GM13977 (cell line): ENCODE data around the gene IL20.

Source experiments
- DNase-seq: peaks from one replicate; pipeline ENCODE4 v3.0.0; 2012; ENCODE audit warnings: low spot score
- in situ Hi-C: fragments of 300-500 bp; cut with MboI; formaldehyde crosslinking; loops from one replicate; pipeline ENCODE4 v1.12.0; 2022; ENCODE audit warnings: low sequenced_read_pairs, low pct_unique_long_range_greater_than_20kb, mixed read lengths, inconsistent platforms; ENCODE audit not compliant: unreplicated experiment
- TF ChIP-seq, protein P1 (sequence below): IDR thresholded peaks from 2 replicates; pipeline ENCODE4 v1.5.1; 2012; ENCODE audit warnings: mild to moderate bottlenecking, control low read depth; ENCODE audit not compliant: insufficient read depth; ENCODE audit errors: extremely low read depth, missing control alignments

The IL20 gene

DNA sequence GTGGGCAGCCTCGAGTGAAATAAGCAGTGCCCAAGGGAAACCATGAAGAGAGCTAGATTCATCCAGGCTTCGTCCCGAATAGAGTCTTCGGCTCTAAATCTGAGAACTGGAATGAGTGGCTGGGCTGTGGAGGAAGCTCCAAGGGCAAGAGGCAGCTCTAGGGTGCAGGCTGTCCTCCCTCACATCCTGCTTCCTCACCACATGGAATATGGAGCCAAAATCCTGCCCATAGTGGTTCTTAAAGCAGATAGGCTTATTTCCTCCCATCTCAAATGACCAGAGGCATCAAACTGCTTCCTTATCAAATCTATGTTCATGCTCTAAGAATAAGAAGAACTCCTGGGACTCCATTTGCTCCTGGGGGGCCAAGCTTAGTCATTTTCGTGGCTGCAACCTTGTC, 34.3 kb downstream of the IL20 start:
- in situ Hi-C loops: no loop called here
- TF ChIP-seq, protein P1, sequence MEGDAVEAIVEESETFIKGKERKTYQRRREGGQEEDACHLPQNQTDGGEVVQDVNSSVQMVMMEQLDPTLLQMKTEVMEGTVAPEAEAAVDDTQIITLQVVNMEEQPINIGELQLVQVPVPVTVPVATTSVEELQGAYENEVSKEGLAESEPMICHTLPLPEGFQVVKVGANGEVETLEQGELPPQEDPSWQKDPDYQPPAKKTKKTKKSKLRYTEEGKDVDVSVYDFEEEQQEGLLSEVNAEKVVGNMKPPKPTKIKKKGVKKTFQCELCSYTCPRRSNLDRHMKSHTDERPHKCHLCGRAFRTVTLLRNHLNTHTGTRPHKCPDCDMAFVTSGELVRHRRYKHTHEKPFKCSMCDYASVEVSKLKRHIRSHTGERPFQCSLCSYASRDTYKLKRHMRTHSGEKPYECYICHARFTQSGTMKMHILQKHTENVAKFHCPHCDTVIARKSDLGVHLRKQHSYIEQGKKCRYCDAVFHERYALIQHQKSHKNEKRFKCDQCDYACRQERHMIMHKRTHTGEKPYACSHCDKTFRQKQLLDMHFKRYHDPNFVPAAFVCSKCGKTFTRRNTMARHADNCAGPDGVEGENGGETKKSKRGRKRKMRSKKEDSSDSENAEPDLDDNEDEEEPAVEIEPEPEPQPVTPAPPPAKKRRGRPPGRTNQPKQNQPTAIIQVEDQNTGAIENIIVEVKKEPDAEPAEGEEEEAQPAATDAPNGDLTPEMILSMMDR: no peak
- DNase-seq: no peak

DNA sequence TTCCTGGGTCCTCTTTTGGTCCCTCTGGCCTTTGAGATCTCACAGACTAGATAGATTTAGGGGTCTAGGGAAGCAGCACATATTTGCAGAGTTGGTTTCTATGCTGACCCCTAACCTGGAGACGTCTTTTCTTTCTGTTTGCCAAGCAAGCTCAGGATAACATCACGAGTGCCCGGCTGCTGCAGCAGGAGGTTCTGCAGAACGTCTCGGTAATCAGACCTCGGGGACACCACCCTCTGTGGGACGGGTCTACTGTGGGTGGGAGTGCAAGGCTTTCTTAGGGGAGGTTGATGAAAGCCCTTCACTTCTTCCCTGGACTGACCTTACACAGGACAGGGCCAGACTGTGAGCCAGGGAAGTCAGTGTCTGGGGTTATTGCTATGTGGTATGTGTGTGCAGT, 34.7 kb downstream of the IL20 start:
- TF ChIP-seq, protein P1: no peak
- DNase-seq: no peak
- in situ Hi-C loops: no loop called here

DNA sequence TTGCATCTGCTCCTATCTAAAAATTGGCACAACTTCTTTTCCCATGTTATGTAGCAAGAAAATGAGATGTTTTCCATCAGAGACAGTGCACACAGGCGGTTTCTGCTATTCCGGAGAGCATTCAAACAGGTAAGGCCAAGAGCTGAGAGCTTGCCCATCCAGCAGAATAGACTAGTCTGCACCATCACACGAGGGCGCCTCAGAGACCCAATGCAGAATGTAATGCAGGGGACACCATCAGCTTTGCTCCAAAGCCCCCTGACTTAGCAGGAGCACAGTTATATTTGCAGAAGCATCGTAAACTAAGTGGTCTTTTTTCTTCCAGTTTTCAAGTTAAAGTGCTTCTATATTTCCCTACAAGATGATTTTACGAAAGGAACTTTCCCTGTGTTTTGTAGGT, 36.5 kb downstream of the IL20 start:
- TF ChIP-seq, protein P1: no peak
- in situ Hi-C loops: no loop called here
- no peak for DNase-seq

DNA sequence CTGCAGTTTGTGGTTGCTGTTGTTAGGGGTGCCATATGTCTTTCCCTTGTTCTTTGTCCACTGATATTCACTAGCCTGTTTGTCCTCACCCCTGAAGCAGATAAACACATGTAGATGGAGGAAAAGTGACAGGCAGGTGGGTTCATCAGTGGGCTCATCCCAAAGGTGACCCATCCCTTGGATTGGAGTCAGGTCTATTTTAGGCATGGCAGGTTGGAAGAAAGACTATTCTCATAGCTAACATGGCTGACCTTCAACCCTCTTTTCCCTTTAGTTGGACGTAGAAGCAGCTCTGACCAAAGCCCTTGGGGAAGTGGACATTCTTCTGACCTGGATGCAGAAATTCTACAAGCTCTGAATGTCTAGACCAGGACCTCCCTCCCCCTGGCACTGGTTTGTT, 37.3 kb downstream of the IL20 start:
- TF ChIP-seq, protein P1: no peak
- in situ Hi-C loops: no loop called here
- no peak for DNase-seq

DNA sequence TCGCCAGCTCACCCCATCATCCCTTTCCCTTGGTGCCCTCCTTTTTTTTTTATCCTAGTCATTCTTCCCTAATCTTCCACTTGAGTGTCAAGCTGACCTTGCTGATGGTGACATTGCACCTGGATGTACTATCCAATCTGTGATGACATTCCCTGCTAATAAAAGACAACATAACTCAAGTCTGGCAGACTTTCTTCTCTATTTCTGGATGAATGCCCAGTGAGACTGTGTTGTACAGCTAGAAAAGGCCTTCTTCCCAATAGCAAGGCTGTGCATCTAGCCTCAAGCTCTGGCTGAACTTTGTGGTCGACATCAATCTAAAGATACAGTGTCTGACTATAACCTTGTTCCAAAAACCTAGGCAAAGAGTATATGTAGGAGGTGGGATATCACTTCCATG, 38.3 kb downstream of the IL20 start:
- TF ChIP-seq, protein P1: no peak
- in situ Hi-C loops: no loop called here
- no peak for DNase-seq

DNA sequence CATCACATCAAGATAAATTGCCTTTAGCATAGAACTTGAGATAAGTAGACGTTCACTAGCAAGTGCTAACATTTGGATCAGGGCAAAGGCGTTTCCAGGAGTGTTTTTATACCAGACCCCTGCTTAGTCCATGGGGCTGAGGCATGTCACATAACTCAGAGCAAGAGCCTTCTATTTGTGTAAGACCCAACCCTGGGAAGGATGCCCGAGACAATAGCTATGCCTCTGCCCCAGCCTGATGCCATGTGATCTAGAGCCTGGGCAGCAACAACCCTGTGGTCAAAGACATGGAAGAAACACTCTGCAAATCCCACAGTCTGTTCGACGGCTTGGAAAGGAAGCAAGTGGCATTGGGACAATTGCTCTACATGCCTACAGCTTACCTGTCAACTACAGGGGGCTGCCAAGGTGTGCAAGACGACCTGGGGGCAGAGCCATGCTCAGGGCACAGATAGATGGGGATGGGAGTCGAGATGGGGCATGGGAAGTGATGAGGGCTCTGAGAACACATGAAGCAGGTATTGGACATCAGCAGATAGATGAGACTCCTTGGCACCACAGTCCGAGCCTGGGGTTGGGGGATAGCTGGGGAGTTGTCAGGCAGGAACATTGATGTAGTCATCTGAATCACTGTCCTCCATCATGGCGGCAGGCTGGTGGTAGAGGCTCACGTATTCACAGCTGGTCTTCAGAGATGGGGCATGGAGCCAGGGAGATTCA, 39.2 kb downstream of the IL20 start:
- no peak for DNase-seq
- TF ChIP-seq, protein P1: no peak
- in situ Hi-C loops: no loop called here
